ENCODE measurements around the gene LHX5. TPM values are rescaled to one million over a fixed set of nuclear protein-coding genes. Genes with fewer than 3 reads are reported as not detected.

LHX5 gene
- total RNA-seq, 1 donor, result not detected

DNA sequence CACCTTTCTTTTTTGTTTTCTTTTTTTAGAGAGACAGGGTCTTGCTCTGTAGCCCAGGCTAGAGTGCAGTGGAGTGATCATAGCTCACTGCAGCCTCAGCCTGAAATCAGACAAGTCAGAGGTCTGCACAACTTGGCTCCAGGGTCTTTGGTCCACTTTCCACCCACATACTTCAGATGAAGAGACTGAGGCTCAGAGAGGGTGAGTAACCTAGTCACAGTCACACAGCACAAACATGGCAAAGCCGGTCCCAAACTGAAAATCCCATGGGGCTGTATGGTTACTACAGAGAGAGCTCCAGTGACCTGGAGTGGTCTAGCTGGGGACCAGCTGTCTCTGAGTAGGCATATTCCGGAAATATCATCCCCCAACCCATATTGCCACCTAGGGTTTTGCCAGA, 19.2 kb downstream of the LHX5 start:
- no peak overlapping the region for H3K4me3 ChIP-seq (ENCODE audit: low read depth, low read length)
- DNase-seq (ENCODE audit: low read depth), result no peak
- TF ChIP-seq, protein P1, sequence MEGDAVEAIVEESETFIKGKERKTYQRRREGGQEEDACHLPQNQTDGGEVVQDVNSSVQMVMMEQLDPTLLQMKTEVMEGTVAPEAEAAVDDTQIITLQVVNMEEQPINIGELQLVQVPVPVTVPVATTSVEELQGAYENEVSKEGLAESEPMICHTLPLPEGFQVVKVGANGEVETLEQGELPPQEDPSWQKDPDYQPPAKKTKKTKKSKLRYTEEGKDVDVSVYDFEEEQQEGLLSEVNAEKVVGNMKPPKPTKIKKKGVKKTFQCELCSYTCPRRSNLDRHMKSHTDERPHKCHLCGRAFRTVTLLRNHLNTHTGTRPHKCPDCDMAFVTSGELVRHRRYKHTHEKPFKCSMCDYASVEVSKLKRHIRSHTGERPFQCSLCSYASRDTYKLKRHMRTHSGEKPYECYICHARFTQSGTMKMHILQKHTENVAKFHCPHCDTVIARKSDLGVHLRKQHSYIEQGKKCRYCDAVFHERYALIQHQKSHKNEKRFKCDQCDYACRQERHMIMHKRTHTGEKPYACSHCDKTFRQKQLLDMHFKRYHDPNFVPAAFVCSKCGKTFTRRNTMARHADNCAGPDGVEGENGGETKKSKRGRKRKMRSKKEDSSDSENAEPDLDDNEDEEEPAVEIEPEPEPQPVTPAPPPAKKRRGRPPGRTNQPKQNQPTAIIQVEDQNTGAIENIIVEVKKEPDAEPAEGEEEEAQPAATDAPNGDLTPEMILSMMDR (IDR thresholded peaks at IDR 0.05; ENCODE audit: insufficient read depth, low read length), result no peak

DNA sequence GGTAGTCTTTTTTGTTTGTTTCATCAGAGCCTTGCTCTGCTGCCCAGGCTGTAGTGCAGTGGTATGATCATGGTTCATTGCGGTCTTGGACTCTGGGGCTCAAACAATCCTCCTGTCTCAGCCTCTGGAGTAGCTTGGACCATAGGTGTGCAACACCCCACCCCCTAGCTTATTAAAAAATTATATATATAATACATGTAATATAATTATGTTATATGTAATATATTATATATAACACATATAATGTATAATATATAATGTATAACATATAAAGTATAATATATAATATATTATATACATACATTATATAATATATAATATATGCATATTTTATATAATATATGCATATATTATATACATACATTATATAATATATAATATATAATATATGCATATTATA, 21.8 kb downstream of the LHX5 start:
- H3K4me3 ChIP-seq (ENCODE audit: low read depth, low read length), result no peak overlapping the region
- no peak for DNase-seq (ENCODE audit: low read depth)
- TF ChIP-seq, protein P1 (IDR thresholded peaks at IDR 0.05; ENCODE audit: insufficient read depth, low read length), result no peak

DNA sequence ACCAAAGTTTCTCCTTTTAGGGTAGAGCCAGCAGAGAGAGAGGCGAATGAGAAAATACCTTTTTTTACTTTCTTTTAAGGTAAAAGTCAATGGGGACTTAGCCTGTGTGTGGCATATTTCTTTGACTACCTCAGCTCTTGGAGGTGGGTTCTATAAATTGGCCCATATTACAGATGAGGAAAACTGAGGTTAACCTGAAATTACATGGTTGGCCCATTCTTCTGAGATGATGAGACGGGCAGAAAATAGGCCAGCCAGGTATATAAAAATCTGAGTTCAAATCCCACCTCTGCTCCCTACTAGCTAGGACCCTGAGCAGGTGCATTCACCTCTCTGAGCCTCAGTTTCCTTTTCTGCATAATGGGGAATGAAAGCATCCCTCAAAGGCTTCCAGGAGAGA, 22.4 kb downstream of the LHX5 start:
- no peak overlapping the region for H3K4me3 ChIP-seq (ENCODE audit: low read depth, low read length)
- TF ChIP-seq, protein P1 (IDR thresholded peaks at IDR 0.05; ENCODE audit: insufficient read depth, low read length), result no peak
- DNase-seq (ENCODE audit: low read depth), result no peak

DNA sequence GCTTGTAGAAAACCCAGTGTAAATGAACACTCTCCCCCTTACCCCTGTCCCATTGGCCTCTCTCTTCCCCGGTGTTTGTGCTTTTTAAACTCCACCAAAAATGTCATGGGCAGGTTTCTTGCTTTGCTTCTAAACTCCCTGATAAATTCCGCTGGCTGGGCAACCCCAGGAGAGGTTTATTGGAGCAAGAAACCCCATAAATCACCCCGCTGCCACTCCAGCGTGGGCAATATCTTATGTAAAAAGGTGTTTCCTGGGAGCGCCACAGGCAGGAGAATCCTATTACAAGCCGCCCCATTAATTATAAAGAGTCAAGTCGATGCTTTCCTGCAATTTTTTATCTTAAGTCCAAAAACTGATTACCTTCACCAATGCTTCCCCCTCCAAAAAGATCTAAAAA, 22.8 kb downstream of the LHX5 start:
- TF ChIP-seq, protein P1 (IDR thresholded peaks at IDR 0.05; ENCODE audit: insufficient read depth, low read length), result no peak

DNA sequence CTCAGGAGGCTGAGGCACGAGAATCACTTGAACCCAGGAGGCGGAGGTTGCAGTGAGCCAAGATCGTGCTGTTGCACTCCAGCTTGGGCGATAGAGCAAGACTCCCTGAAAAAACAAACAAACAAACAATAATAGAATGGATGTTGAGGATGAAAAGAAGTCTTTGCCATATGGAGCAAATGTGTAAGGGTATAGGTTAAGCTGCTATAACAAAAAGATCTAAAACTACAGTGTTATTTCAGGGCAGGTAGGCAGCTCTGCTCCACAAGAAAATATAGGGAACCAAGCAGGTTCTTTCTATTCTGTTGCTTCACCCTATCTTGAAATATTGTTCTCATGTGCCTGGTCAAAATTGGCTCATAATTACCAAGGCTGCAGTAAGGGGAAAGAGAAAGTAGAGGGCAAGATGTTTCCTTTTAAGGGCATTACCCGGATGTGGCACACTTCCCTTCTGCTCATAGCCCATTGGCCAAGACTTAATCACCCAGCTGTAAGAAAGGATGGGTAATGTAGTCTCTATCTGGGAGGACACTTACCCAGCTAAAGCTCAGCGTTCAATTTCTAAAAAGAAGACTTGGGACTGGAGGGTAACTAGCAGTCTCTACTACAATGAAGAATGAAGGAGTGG, 26.0 kb downstream of the LHX5 start:
- no peak overlapping the region for H3K4me3 ChIP-seq (ENCODE audit: low read depth, low read length)
- no peak for DNase-seq (ENCODE audit: low read depth)
- TF ChIP-seq, protein P1 (IDR thresholded peaks at IDR 0.05; ENCODE audit: insufficient read depth, low read length), result no peak

More for the DNA sequence above, 22.8 kb downstream of the LHX5 start:
- DNase-seq (ENCODE audit: low read depth), result no peak
- no peak overlapping the region for H3K4me3 ChIP-seq (ENCODE audit: low read depth, low read length)

DNA sequence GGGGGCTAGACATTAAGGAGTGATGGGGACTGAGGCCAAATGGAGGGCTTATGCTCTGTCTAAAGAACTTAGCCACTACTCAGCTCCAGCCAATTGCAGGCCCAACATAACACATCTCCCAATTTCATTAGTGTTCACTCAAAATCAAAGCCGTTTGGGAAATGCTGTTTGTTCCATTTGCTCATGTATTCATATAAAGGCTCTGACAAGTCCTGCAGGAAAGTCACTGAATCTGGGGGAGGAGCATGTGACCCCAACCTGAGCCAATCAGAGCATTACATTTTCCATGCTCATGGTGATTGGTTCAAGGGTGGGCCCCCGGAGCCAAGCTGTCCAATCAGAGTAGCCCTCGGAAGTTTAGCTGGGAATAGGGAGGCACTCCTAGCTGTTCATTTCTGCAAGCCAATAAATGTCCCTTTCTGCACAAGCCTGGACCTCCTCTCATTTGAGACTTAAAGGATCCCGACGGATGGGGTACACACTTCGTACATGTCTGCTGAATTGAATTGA, 28.6 kb downstream of the LHX5 start:
- DNase-seq (ENCODE audit: low read depth), result no peak

More for the DNA sequence above, 28.6 kb downstream of the LHX5 start:
- TF ChIP-seq, protein P1 (IDR thresholded peaks at IDR 0.05; ENCODE audit: insufficient read depth, low read length), result no peak
- H3K4me3 ChIP-seq (ENCODE audit: low read depth, low read length), result no peak overlapping the region

Data from fibroblast of the aortic adventitia (primary cell).